ENCODE measurements around the gene NCOA3.

Gene NCOA3

GRCh38 chr20:47476452-47476851 lies 25.2 kb upstream of the NCOA3 start:
- Histone ChIP-seq H2AFZ (ENCODE audit: low read depth, low read length) (no peak overlapping the region), H3K23ac (ENCODE audit: low read length in 2 of 2) (no peak overlapping the region), H3K9ac (ENCODE audit: low read length) (no peak overlapping the region), H3K4ac (ENCODE audit: low read depth in 1 of 2, low read length in 2 of 2) (no peak overlapping the region), H4K91ac (ENCODE audit: low read length) (no peak overlapping the region), H3K79me1 (replicated peaks; ENCODE audit: low read length, poor library complexity, severe bottlenecking) (no peaks in the 10 kb centered on the region), H3K18ac (ENCODE audit: low read depth in 1 of 2, low read length in 2 of 2) (no peak overlapping the region), H3K27me3 (ENCODE audit: control insufficient read depth in 1 of 2, insufficient read depth in 1 of 2, low read length in 2 of 2) (no peaks in the 10 kb centered on the region), H2BK15ac (ENCODE audit: low read depth, poor library complexity, severe bottlenecking) (no peak overlapping the region), H2BK5ac (ENCODE audit: low read depth, low read length, poor library complexity, severe bottlenecking) (no peak overlapping the region), H3K4me1 (ENCODE audit: control insufficient read depth, insufficient read depth, low read depth, low read length) (no peaks in the 10 kb centered on the region), H2BK12ac (ENCODE audit: low read length in 2 of 2) (no peak overlapping the region), H3K36me3 (ENCODE audit: control insufficient read depth in 1 of 2, insufficient read depth in 2 of 2, low read depth in 1 of 2, low read length in 2 of 2) (no peaks in the 10 kb centered on the region), H3K4me3 (ENCODE audit: insufficient read depth in 1 of 2, low read depth in 1 of 2, low read length in 2 of 2) (no peak overlapping the region), H2BK120ac (ENCODE audit: low read depth, low read length) (no peak overlapping the region), H4K8ac (ENCODE audit: low read length) (no peak overlapping the region), H3K9me3 (ENCODE audit: control insufficient read depth, low read length) (no peaks in the 10 kb centered on the region), H2AK5ac (ENCODE audit: low read length, severe bottlenecking) (no peak overlapping the region), H3K4me2 (ENCODE audit: low read length, poor library complexity, severe bottlenecking) (no peak overlapping the region), H3K14ac (ENCODE audit: low read length in 2 of 2) (no peak overlapping the region), H3K27ac (ENCODE audit: low read length, poor library complexity, severe bottlenecking) (no peak overlapping the region)
- WGBS, result 98% methylated on average over 2 of the region's 2 CpGs
- DNase-seq, result no peak

GRCh38 chr20:47479093-47479492 lies 22.6 kb upstream of the NCOA3 start:
- no peak overlapping the region for H3K14ac ChIP-seq (ENCODE audit: low read length in 2 of 2)
- no peak for DNase-seq
- H2BK120ac ChIP-seq (ENCODE audit: low read depth, low read length), result no peak overlapping the region
- no peak overlapping the region for H4K91ac ChIP-seq (ENCODE audit: low read length)
- no peak overlapping the region for H3K9ac ChIP-seq (ENCODE audit: low read length)
- no peaks in the 10 kb centered on the region for H3K4me1 ChIP-seq (ENCODE audit: control insufficient read depth, insufficient read depth, low read depth, low read length)
- H2AFZ ChIP-seq (ENCODE audit: low read depth, low read length), result no peak overlapping the region
- no peak overlapping the region for H3K23ac ChIP-seq (ENCODE audit: low read length in 2 of 2)
- WGBS, result 96% methylated on average over 4 of the region's 4 CpGs
- H2BK12ac ChIP-seq (ENCODE audit: low read length in 2 of 2), result no peak overlapping the region
- H3K18ac ChIP-seq (ENCODE audit: low read depth in 1 of 2, low read length in 2 of 2), result no peak overlapping the region
- H3K9me3 ChIP-seq (ENCODE audit: control insufficient read depth, low read length), result no peaks in the 10 kb centered on the region
- no peak overlapping the region for H3K4me2 ChIP-seq (ENCODE audit: low read length, poor library complexity, severe bottlenecking)
- H3K4me3 ChIP-seq (ENCODE audit: insufficient read depth in 1 of 2, low read depth in 1 of 2, low read length in 2 of 2), result no peak overlapping the region
- no peak overlapping the region for H3K4ac ChIP-seq (ENCODE audit: low read depth in 1 of 2, low read length in 2 of 2)
- H3K79me1 ChIP-seq (replicated peaks; ENCODE audit: low read length, poor library complexity, severe bottlenecking), result no peaks in the 10 kb centered on the region
- no peak overlapping the region for H2BK15ac ChIP-seq (ENCODE audit: low read depth, poor library complexity, severe bottlenecking)
- H4K8ac ChIP-seq (ENCODE audit: low read length), result no peak overlapping the region
- no peak overlapping the region for H2AK5ac ChIP-seq (ENCODE audit: low read length, severe bottlenecking)
- H3K36me3 ChIP-seq (ENCODE audit: control insufficient read depth in 1 of 2, insufficient read depth in 2 of 2, low read depth in 1 of 2, low read length in 2 of 2), result no peaks in the 10 kb centered on the region
- H3K27ac ChIP-seq (ENCODE audit: low read length, poor library complexity, severe bottlenecking), result no peak overlapping the region
- H2BK5ac ChIP-seq (ENCODE audit: low read depth, low read length, poor library complexity, severe bottlenecking), result no peak overlapping the region
- H3K27me3 ChIP-seq (ENCODE audit: control insufficient read depth in 1 of 2, insufficient read depth in 1 of 2, low read length in 2 of 2), result no peaks in the 10 kb centered on the region

GRCh38 chr20:47479506-47479905 lies 22.2 kb upstream of the NCOA3 start:
- DNase-seq, result no peak
- Histone ChIP-seq H4K8ac (ENCODE audit: low read length) (no peak overlapping the region), H3K4me1 (ENCODE audit: control insufficient read depth, insufficient read depth, low read depth, low read length) (no peaks in the 10 kb centered on the region), H2BK120ac (ENCODE audit: low read depth, low read length) (no peak overlapping the region), H3K4ac (ENCODE audit: low read depth in 1 of 2, low read length in 2 of 2) (no peak overlapping the region), H2BK15ac (ENCODE audit: low read depth, poor library complexity, severe bottlenecking) (no peak overlapping the region), H3K27ac (ENCODE audit: low read length, poor library complexity, severe bottlenecking) (no peak overlapping the region), H4K91ac (ENCODE audit: low read length) (no peak overlapping the region), H3K9me3 (ENCODE audit: control insufficient read depth, low read length) (no peaks in the 10 kb centered on the region), H3K23ac (ENCODE audit: low read length in 2 of 2) (no peak overlapping the region), H3K18ac (ENCODE audit: low read depth in 1 of 2, low read length in 2 of 2) (no peak overlapping the region), H3K4me2 (ENCODE audit: low read length, poor library complexity, severe bottlenecking) (no peak overlapping the region), H3K4me3 (ENCODE audit: insufficient read depth in 1 of 2, low read depth in 1 of 2, low read length in 2 of 2) (no peak overlapping the region), H3K79me1 (replicated peaks; ENCODE audit: low read length, poor library complexity, severe bottlenecking) (no peaks in the 10 kb centered on the region), H3K36me3 (ENCODE audit: control insufficient read depth in 1 of 2, insufficient read depth in 2 of 2, low read depth in 1 of 2, low read length in 2 of 2) (no peaks in the 10 kb centered on the region), H2BK12ac (ENCODE audit: low read length in 2 of 2) (no peak overlapping the region), H3K14ac (ENCODE audit: low read length in 2 of 2) (no peak overlapping the region), H3K27me3 (ENCODE audit: control insufficient read depth in 1 of 2, insufficient read depth in 1 of 2, low read length in 2 of 2) (no peaks in the 10 kb centered on the region), H3K9ac (ENCODE audit: low read length) (no peak overlapping the region), H2BK5ac (ENCODE audit: low read depth, low read length, poor library complexity, severe bottlenecking) (no peak overlapping the region), H2AFZ (ENCODE audit: low read depth, low read length) (no peak overlapping the region), H2AK5ac (ENCODE audit: low read length, severe bottlenecking) (no peak overlapping the region)

GRCh38 chr20:47480239-47480638 lies 21.4 kb upstream of the NCOA3 start:
- Histone ChIP-seq H2BK12ac (ENCODE audit: low read length in 2 of 2) (no peak overlapping the region), H2AFZ (ENCODE audit: low read depth, low read length) (no peak overlapping the region), H2BK120ac (ENCODE audit: low read depth, low read length) (no peak overlapping the region), H4K91ac (ENCODE audit: low read length) (no peak overlapping the region), H3K4ac (ENCODE audit: low read depth in 1 of 2, low read length in 2 of 2) (no peak overlapping the region), H2BK15ac (ENCODE audit: low read depth, poor library complexity, severe bottlenecking) (no peak overlapping the region), H3K14ac (ENCODE audit: low read length in 2 of 2) (no peak overlapping the region), H3K79me1 (replicated peaks; ENCODE audit: low read length, poor library complexity, severe bottlenecking) (no peaks in the 10 kb centered on the region), H3K4me3 (ENCODE audit: insufficient read depth in 1 of 2, low read depth in 1 of 2, low read length in 2 of 2) (no peak overlapping the region), H3K36me3 (ENCODE audit: control insufficient read depth in 1 of 2, insufficient read depth in 2 of 2, low read depth in 1 of 2, low read length in 2 of 2) (no peaks in the 10 kb centered on the region), H3K27ac (ENCODE audit: low read length, poor library complexity, severe bottlenecking) (no peak overlapping the region), H3K4me1 (ENCODE audit: control insufficient read depth, insufficient read depth, low read depth, low read length) (no peaks in the 10 kb centered on the region), H2AK5ac (ENCODE audit: low read length, severe bottlenecking) (no peak overlapping the region), H3K23ac (ENCODE audit: low read length in 2 of 2) (no peak overlapping the region), H3K4me2 (ENCODE audit: low read length, poor library complexity, severe bottlenecking) (no peak overlapping the region), H2BK5ac (ENCODE audit: low read depth, low read length, poor library complexity, severe bottlenecking) (no peak overlapping the region), H3K9ac (ENCODE audit: low read length) (no peak overlapping the region), H3K9me3 (ENCODE audit: control insufficient read depth, low read length) (no peaks in the 10 kb centered on the region), H3K27me3 (ENCODE audit: control insufficient read depth in 1 of 2, insufficient read depth in 1 of 2, low read length in 2 of 2) (no peaks in the 10 kb centered on the region), H4K8ac (ENCODE audit: low read length) (no peak overlapping the region), H3K18ac (ENCODE audit: low read depth in 1 of 2, low read length in 2 of 2) (no peak overlapping the region)
- 82% methylated on average over 1 of the region's 6 CpGs for WGBS
- DNase-seq, result no peak

All from mesenchymal stem cell (in vitro differentiated cells and primary cell).